Spleen (tissue), 11 donors: ENCODE measurements around the gene BARHL1. TPM values are rescaled to one million over a fixed set of nuclear protein-coding genes. Genes with fewer than 3 reads are reported as not detected.
A peak's percentile ranks its signal among the peaks of the same experiment; 100 is the strongest.

Experiments
- DNase-seq: peaks from one replicate; pipeline ENCODE4 v3.0.0-alpha.2; 2020
- H3K27ac ChIP-seq, 8 donors: fragments of 200-600 bp; sonication (generic) in 7 of 8; 1 replicate in 4 of 8; 2 replicates in 4 of 8; pipeline versions ENCODE4 v1.5.0 to v1.8.0; 2016 to 2021; ENCODE audit warnings: inconsistent platforms in 4 of 8, mild to moderate bottlenecking in 4 of 8, moderate library complexity in 1 of 8
- H3K27me3 ChIP-seq, 7 donors: fragments of 200-600 bp; sonication (generic) in 6 of 7; replicated peaks in 1 of 7; 1 replicate in 4 of 7; 2 replicates in 3 of 7; pipeline versions ENCODE4 v1.5.0 to v1.8.0; 2016 to 2021; ENCODE audit warnings: inconsistent platforms in 3 of 7, mild to moderate bottlenecking in 1 of 7
- H3K36me3 ChIP-seq, 6 donors: fragments of 200-600 bp; sonication (generic) in 5 of 6; 1 replicate in 4 of 6; 2 replicates in 2 of 6; pipeline versions ENCODE4 v1.5.0 to v1.8.0; 2016 to 2021; ENCODE audit warnings: inconsistent platforms in 2 of 6
- H3K4me1 ChIP-seq, 6 donors: fragments of 200-600 bp; sonication (generic) in 5 of 6; 1 replicate in 3 of 6; 2 replicates in 3 of 6; pipeline versions ENCODE4 v1.5.0 to v1.8.0; 2016 to 2021; ENCODE audit warnings: inconsistent platforms in 3 of 6
- H3K4me3 ChIP-seq, 8 donors: fragments of 200-600 bp; sonication (generic) in 7 of 8; 1 replicate in 4 of 8; 2 replicates in 4 of 8; pipeline versions ENCODE4 v1.5.0 to v1.8.0; 2016 to 2021; ENCODE audit warnings: inconsistent platforms in 4 of 8, mild to moderate bottlenecking in 4 of 8, moderate library complexity in 2 of 8
- H3K9me3 ChIP-seq, 8 donors: fragments of 200-600 bp; sonication (generic) in 7 of 8; 1 replicate in 4 of 8; 2 replicates in 4 of 8; pipeline versions ENCODE4 v1.5.0 to v1.8.0; 2016 to 2021; ENCODE audit warnings: inconsistent platforms in 4 of 8
- POLR2A ChIP-seq, 3 donors: fragments of 450-650 bp; IDR thresholded peaks; one replicate each; pipeline ENCODE4 v1.5.1; 2017; ENCODE audit warnings: antibody characterized with exemption in 3 of 3, mild to moderate bottlenecking in 1 of 3
- POLR2AphosphoS5 ChIP-seq, 3 donors: sonication (generic); formaldehyde crosslinking; IDR thresholded peaks; one replicate each; pipeline ENCODE4 v1.5.1; 2017; ENCODE audit warnings: antibody characterized with exemption in 3 of 3
- WGBS, 5 donors: extraction: QIAGEN DNeasy Blood & Tissue Kit in 3 of 5; methylation state at CpG; one replicate each; pipeline versions ENCODE4 v1.1.5 to v1.1.7; 2013 to 2018; 5-methylcytosine and 5-hydroxymethylcytosine counted together
- intact Hi-C: fragments of 100-400 bp; cut with DNase I; formaldehyde crosslinking; loops from one replicate; pipeline ENCODE4 v1.15.0; 2023; ENCODE audit warnings: low total_unique reads
- polyA plus RNA-seq, 3 donors: library from polyadenylated mRNA; stranded (reverse); fragments of 200-250 nt; gene quantifications; one replicate each; pipeline ENCODE4 v1.2.1, GENCODE V29; 2013
- total RNA-seq, 7 donors: library from RNA; depleted of rRNA in 3 of 7; stranded (reverse); fragments of >200 nt in 3 of 7; fragmentation: NEBNext Ultra II Directional in 4 of 7; extraction: Animal tissue kit (Norgen Biotek cat#: 25700) in 4 of 7; gene quantifications; one replicate each; pipeline versions ENCODE4 v1.1.0 to v1.2.1, GENCODE V29; 2016 to 2021
- TF ChIP-seq, protein P1 (sequence below), 11 experiments: fragments of 200-600 bp in 7 of 11; fragments of 450-650 bp in 4 of 11; sonication (generic) in 4 of 11; IDR thresholded peaks in 8 of 11; conservative IDR thresholded peaks in 3 of 11; 1 replicate in 7 of 11; 2 replicates in 4 of 11; pipeline versions ENCODE4 v1.4.0 to v1.8.0; 2016 to 2021; ENCODE audit warnings: antibody characterized with exemption in 11 of 11, inconsistent platforms in 4 of 11, mild to moderate bottlenecking in 1 of 11
- donor health status: healthy with polysubstance abuse.
- donor health status: DM: no; HTN: no; CAD: no; lungs with moderate emphysema.
- donor health status: DM: no; HTN: no; CAD: no.
- donor health status: Bipolar disorder and iron deficiency.
- donor health status: healthy.
- donor health status: DM: no; HTN: no; CAD: no.
- donor health status: DM: yes; HTN: yes; CAD: no.

The BARHL1 gene
- total and polyA plus RNA-seq, 10 donors: not detected

GRCh38 chr9:132556235-132556634 is 26.2 kb upstream of the BARHL1 start:
- Histone ChIP-seq H3K27me3 (peaks cover 0 to 7% (median 0%) of the 10 kb centered on the region in 7 donors), H3K4me1 (peaks cover 0 to 5% (median 0%) of the 10 kb centered on the region in 6 donors), H3K4me3 (no peak overlapping the region), H3K36me3 (no peaks in the 10 kb centered on the region), H3K9me3 (peaks cover 0 to 6% (median 0%) of the 10 kb centered on the region in 8 donors), H3K27ac (no peak overlapping the region)
- no peak for DNase-seq
- TF ChIP-seq POLR2AphosphoS5 (IDR thresholded peaks at IDR 0.05) (no peak), POLR2A (IDR thresholded peaks at IDR 0.05) (no peak)
- TF ChIP-seq, protein P1, sequence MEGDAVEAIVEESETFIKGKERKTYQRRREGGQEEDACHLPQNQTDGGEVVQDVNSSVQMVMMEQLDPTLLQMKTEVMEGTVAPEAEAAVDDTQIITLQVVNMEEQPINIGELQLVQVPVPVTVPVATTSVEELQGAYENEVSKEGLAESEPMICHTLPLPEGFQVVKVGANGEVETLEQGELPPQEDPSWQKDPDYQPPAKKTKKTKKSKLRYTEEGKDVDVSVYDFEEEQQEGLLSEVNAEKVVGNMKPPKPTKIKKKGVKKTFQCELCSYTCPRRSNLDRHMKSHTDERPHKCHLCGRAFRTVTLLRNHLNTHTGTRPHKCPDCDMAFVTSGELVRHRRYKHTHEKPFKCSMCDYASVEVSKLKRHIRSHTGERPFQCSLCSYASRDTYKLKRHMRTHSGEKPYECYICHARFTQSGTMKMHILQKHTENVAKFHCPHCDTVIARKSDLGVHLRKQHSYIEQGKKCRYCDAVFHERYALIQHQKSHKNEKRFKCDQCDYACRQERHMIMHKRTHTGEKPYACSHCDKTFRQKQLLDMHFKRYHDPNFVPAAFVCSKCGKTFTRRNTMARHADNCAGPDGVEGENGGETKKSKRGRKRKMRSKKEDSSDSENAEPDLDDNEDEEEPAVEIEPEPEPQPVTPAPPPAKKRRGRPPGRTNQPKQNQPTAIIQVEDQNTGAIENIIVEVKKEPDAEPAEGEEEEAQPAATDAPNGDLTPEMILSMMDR (IDR thresholded peaks at IDR 0.05 in 8 of 11, conservative IDR thresholded peaks at IDR 0.05 in 3 of 11): no peak
- WGBS, 5 donors: 75 to 85% (median 80%) methylated on average over 6 of the region's 6 CpGs
- intact Hi-C loops: no loop called here

DNA sequence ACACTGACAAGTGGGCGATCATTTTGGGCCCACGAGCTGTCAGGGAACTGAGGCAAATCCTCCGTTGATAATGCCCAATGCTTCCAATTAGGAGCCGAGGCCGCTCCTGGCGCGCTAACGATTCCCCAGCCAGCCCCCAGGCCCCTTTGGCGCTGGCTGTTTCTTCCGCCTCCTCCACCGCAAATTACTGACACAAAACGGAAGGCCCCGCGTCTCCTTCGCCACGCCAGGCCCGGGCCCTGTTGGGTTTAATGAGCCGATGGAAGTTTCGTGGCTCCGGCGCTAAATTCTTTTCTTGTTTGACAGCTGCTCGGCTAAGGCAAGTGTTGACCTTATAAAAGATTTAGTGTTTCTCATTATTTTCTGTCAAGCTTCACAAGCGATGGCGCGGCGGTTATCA is 25.7 kb upstream of the BARHL1 start:
- H3K9me3 ChIP-seq: peaks cover 0 to 6% (median 0%) of the 10 kb centered on the region in 8 donors
- H3K36me3 ChIP-seq: no peaks in the 10 kb centered on the region
- H3K4me1 ChIP-seq: peaks cover 0 to 7% (median 0%) of the 10 kb centered on the region in 6 donors
- intact Hi-C loops: no loop called here
- no peak overlapping the region for H3K4me3 ChIP-seq
- H3K27ac ChIP-seq: no peak overlapping the region
- H3K27me3 ChIP-seq: peaks cover 0 to 11% (median 0%) of the 10 kb centered on the region in 7 donors
- TF ChIP-seq, protein P1 (IDR thresholded peaks at IDR 0.05 in 8 of 11, conservative IDR thresholded peaks at IDR 0.05 in 3 of 11): no peak
- TF ChIP-seq POLR2A (IDR thresholded peaks at IDR 0.05) (no peak), POLR2AphosphoS5 (IDR thresholded peaks at IDR 0.05) (no peak)
- no peak for DNase-seq
- 67 to 81% (median 76%) methylated on average over 26 of the region's 26 CpGs for WGBS, 5 donors

DNA sequence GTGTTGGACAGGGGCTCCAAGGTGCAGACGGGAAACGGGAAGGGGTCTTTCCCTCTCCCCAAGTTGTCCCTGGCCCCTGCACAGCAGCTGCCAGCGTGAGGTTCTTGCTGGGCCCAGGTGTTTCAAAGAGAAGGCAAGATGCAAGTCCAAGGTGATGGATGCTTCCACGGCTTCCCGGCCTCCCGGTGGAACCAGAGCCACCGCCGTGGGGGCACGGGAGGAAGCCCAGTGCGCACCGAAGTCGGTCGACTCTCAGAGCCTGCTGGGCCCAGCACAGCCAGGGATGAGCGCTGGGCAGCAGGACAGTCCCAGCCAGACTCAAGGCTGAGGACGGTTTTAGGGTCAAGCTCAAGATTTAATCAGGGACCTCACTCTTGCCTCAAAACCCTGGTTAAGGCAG is 25.2 kb upstream of the BARHL1 start:
- 81 to 92% (median 88%) methylated on average over 3 to 15 of the region's 15 CpGs for WGBS, 5 donors
- no peak overlapping the region for H3K27ac ChIP-seq
- intact Hi-C loops: no loop called here
- no peak for DNase-seq
- no peaks in the 10 kb centered on the region for H3K36me3 ChIP-seq
- H3K4me3 ChIP-seq: no peak overlapping the region
- peaks cover 0 to 6% (median 0%) of the 10 kb centered on the region in 8 donors for H3K9me3 ChIP-seq
- H3K4me1 ChIP-seq: peaks cover 0 to 11% (median 0%) of the 10 kb centered on the region in 6 donors
- TF ChIP-seq POLR2AphosphoS5 (IDR thresholded peaks at IDR 0.05): no peak
- TF ChIP-seq POLR2A (IDR thresholded peaks at IDR 0.05): no peak
- TF ChIP-seq, protein P1 (IDR thresholded peaks at IDR 0.05 in 8 of 11, conservative IDR thresholded peaks at IDR 0.05 in 3 of 11): no peak
- peaks cover 0 to 15% (median 0%) of the 10 kb centered on the region in 7 donors for H3K27me3 ChIP-seq

DNA sequence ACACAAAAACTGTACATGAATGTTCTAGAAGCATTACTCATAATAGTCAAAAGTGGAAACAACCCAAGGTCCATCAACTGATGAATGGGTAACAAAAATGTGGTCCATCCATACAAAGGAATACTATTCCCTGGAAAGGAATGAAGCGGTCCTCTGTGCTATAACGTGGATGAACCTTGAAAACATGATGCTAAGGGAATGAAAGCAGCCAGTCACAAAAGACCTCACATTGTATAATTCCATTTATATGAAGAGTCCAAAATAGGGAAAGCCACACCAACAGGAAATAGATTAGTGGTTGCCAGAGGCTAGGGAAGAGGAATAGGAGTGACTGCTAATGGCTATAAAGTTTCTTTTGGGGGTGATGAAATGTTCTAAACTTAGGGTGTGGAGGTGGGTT is 22.7 kb upstream of the BARHL1 start:
- Histone ChIP-seq H3K9me3 (no peaks in the 10 kb centered on the region), H3K4me1 (peaks cover 0 to 21% (median 3%) of the 10 kb centered on the region in 6 donors), H3K27ac (peak overlapping the region in 7 of 8 donors; percentile 63 to 89 (median 86)), H3K4me3 (no peak overlapping the region), H3K36me3 (no peaks in the 10 kb centered on the region), H3K27me3 (peaks cover 0 to 26% (median 0%) of the 10 kb centered on the region in 7 donors)
- no peak for DNase-seq
- TF ChIP-seq POLR2A (IDR thresholded peaks at IDR 0.05): no peak
- WGBS, 5 donors: 76 to 92% (median 82%) methylated on average over 2 of the region's 2 CpGs
- intact Hi-C loops: no loop called here
